Peyer's patch (tissue), 4 donors: ENCODE results near the gene ENTPD1. TPM values are rescaled to one million over a fixed set of nuclear protein-coding genes. Genes with fewer than 3 reads are reported as not detected.
A peak's percentile ranks its signal among the peaks of the same experiment; 100 is the strongest.

Source experiments
- DNase-seq, 3 donors: peaks; one replicate each; pipeline ENCODE4 v3.0.0-alpha.2; 2017 to 2019
- H3K27ac ChIP-seq, 4 donors: fragments of 200-600 bp; sonication (generic); one replicate each; pipeline ENCODE4 v1.5.1; 2016 to 2019
- H3K27me3 ChIP-seq, 2 donors: fragments of 200-600 bp; sonication (generic); one replicate each; pipeline ENCODE4 v1.5.1; 2019
- H3K36me3 ChIP-seq, 3 donors: fragments of 200-600 bp; sonication (generic); one replicate each; pipeline ENCODE4 v1.5.1; 2016 to 2019
- H3K4me1 ChIP-seq, 4 donors: fragments of 200-600 bp; sonication (generic); one replicate each; pipeline ENCODE4 v1.5.1; 2016 to 2019
- H3K4me3 ChIP-seq, 4 donors: fragments of 200-600 bp; sonication (generic); 1 replicate in 3 of 4; 2 replicates in 1 of 4; pipeline ENCODE4 v1.5.1; 2016 to 2019; ENCODE audit warnings: mild to moderate bottlenecking in 1 of 4
- H3K9me3 ChIP-seq, 4 donors: fragments of 200-600 bp; sonication (generic); one replicate each; pipeline ENCODE4 v1.5.1; 2016 to 2019; ENCODE audit warnings: mild to moderate bottlenecking in 1 of 4
- POLR2A ChIP-seq, 2 donors: fragments of 450-650 bp; IDR thresholded peaks; one replicate each; pipeline ENCODE4 v1.5.1; 2017; ENCODE audit warnings: antibody characterized with exemption in 2 of 2, mild to moderate bottlenecking in 2 of 2, moderate library complexity in 2 of 2
- total RNA-seq, 4 donors: library from RNA; depleted of rRNA; stranded (reverse); fragments of >200 nt; gene quantifications; one replicate each; pipeline ENCODE4 v1.1.0, GENCODE V29; 2016
- TF ChIP-seq, protein P1 (sequence below), 6 experiments: fragments of 450-650 bp in 4 of 6; fragments of 200-600 bp in 2 of 6; sonication (generic) in 1 of 6; IDR thresholded peaks; one replicate each; pipeline ENCODE4 v1.5.1; 2017 to 2019; ENCODE audit warnings: antibody characterized with exemption in 6 of 6, mild to moderate bottlenecking in 3 of 6, moderate library complexity in 1 of 6

Gene ENTPD1, protein sequence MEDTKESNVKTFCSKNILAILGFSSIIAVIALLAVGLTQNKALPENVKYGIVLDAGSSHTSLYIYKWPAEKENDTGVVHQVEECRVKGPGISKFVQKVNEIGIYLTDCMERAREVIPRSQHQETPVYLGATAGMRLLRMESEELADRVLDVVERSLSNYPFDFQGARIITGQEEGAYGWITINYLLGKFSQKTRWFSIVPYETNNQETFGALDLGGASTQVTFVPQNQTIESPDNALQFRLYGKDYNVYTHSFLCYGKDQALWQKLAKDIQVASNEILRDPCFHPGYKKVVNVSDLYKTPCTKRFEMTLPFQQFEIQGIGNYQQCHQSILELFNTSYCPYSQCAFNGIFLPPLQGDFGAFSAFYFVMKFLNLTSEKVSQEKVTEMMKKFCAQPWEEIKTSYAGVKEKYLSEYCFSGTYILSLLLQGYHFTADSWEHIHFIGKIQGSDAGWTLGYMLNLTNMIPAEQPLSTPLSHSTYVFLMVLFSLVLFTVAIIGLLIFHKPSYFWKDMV
- 10 to 100 TPM in 3 of 4 donors, 1 to 10 TPM in 1; 5.8 to 73.4 (median 16.8) TPM for total RNA-seq

- Histone ChIP-seq H3K27ac (peak within 1 kb of the TSS; percentile 75 to 80 (median 77)), H3K9me3 (no peaks in the 10 kb centered on the region), H3K27me3 (no peaks in the 10 kb centered on the region), H3K36me3 (no peaks in the 10 kb centered on the region), H3K4me1 (peaks cover 0 to 10% (median 2%) of the 10 kb centered on the region in 4 donors), H3K4me3 (peak within 1 kb of the TSS; percentile 33 to 46 (median 38))
- DNase-seq = peak in 2 of 3 donors; percentile 71 to 81
- TF ChIP-seq, protein P1, sequence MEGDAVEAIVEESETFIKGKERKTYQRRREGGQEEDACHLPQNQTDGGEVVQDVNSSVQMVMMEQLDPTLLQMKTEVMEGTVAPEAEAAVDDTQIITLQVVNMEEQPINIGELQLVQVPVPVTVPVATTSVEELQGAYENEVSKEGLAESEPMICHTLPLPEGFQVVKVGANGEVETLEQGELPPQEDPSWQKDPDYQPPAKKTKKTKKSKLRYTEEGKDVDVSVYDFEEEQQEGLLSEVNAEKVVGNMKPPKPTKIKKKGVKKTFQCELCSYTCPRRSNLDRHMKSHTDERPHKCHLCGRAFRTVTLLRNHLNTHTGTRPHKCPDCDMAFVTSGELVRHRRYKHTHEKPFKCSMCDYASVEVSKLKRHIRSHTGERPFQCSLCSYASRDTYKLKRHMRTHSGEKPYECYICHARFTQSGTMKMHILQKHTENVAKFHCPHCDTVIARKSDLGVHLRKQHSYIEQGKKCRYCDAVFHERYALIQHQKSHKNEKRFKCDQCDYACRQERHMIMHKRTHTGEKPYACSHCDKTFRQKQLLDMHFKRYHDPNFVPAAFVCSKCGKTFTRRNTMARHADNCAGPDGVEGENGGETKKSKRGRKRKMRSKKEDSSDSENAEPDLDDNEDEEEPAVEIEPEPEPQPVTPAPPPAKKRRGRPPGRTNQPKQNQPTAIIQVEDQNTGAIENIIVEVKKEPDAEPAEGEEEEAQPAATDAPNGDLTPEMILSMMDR (IDR thresholded peaks at IDR 0.05) = no peak
- TF ChIP-seq POLR2A (IDR thresholded peaks at IDR 0.05) = no peak
These were observed at the start of gene ENTPD1 for GRCh38 chr10:95756041-95756761. TSS of gene ENTPD1 (plus strand) at chr10:95756163. CDS start at chr10:95756240, 77 bp downstream.

- Histone ChIP-seq H3K36me3 (no peaks in the 10 kb centered on the region), H3K27me3 (no peaks in the 10 kb centered on the region), H3K4me1 (no peaks in the 10 kb centered on the region), H3K9me3 (no peaks in the 10 kb centered on the region), H3K27ac (no peak overlapping the region), H3K4me3 (no peak overlapping the region)
- no peak for TF ChIP-seq POLR2A (IDR thresholded peaks at IDR 0.05)
- TF ChIP-seq, protein P1 (IDR thresholded peaks at IDR 0.05) = no peak
- no peak for DNase-seq
These were observed 49.4 kb upstream of the ENTPD1 start for GRCh38 chr10:95706573-95706972.

DNA sequence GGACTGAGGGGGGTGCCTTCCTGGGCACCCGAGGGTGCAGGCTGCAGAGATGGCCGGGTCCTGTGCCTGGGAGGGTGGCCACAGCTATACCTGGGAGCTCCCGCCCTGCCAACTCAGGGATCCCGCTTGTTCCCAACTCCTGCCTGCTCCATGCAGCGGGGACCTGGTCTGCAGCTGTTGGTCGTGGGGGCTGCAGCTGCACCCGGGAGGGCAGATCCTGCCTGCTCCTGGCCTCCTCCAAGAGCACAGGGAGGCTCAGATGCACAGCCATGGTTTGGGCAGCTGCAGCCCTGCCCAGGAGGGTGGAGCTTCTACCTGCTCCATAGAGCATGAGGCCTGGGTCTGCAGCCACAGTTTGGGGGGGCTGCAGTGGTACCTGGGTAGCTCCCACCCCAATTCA lies 49.0 kb upstream of the ENTPD1 start:
- H3K9me3 ChIP-seq = no peaks in the 10 kb centered on the region
- no peaks in the 10 kb centered on the region for H3K27me3 ChIP-seq
- H3K36me3 ChIP-seq = no peaks in the 10 kb centered on the region
- H3K4me3 ChIP-seq = no peak overlapping the region
- TF ChIP-seq, protein P1 (IDR thresholded peaks at IDR 0.05) = no peak
- TF ChIP-seq POLR2A (IDR thresholded peaks at IDR 0.05) = no peak
- H3K27ac ChIP-seq = no peak overlapping the region
- no peak for DNase-seq
- H3K4me1 ChIP-seq = no peaks in the 10 kb centered on the region

- TF ChIP-seq, protein P1 (IDR thresholded peaks at IDR 0.05) = no peak
- TF ChIP-seq POLR2A (IDR thresholded peaks at IDR 0.05) = no peak
- Histone ChIP-seq H3K4me1 (no peaks in the 10 kb centered on the region), H3K27ac (no peak overlapping the region), H3K27me3 (no peaks in the 10 kb centered on the region), H3K4me3 (no peak overlapping the region), H3K9me3 (no peaks in the 10 kb centered on the region), H3K36me3 (no peaks in the 10 kb centered on the region)
- DNase-seq = no peak
These were observed 44.5 kb upstream of the ENTPD1 start for GRCh38 chr10:95711492-95711891.

DNA sequence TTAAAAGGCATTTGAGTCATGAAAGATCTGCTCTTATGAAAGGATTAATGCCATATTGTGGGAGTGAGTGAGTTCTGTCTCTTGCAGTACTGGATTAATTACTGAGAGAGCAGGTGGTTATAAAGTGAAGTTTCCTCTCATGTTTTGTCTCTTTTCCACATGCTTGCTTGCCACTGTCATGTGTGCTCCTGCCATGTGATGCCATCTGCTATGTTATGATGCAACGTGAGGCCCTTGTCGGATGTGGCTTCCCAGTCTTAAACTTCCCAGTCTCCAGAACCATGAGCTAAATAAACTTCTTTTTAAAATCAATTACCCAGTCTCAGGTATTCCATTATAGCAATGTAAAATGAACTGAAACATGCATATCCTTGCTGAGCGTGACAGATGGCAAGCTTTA lies 39.5 kb upstream of the ENTPD1 start:
- Histone ChIP-seq H3K4me1 (no peaks in the 10 kb centered on the region), H3K36me3 (no peaks in the 10 kb centered on the region), H3K27ac (no peak overlapping the region), H3K4me3 (no peak overlapping the region), H3K27me3 (no peaks in the 10 kb centered on the region), H3K9me3 (no peaks in the 10 kb centered on the region)
- no peak for TF ChIP-seq POLR2A (IDR thresholded peaks at IDR 0.05)
- TF ChIP-seq, protein P1 (IDR thresholded peaks at IDR 0.05) = no peak
- DNase-seq = no peak
